NT2/D1 (cell line): ENCODE data around the gene ALG14.

ENCODE experiments used
- SUZ12 ChIP-seq: IDR thresholded peaks from 2 replicates; pipeline ENCODE4 v1.6.1; 2011; ENCODE audit not compliant: insufficient read length, insufficient read depth; ENCODE audit errors: extremely low read depth
- ZNF274 ChIP-seq: IDR thresholded peaks from 2 replicates; pipeline ENCODE4 v1.6.1; 2011; ENCODE audit warnings: mild to moderate bottlenecking, low read depth, low read length

DNA sequence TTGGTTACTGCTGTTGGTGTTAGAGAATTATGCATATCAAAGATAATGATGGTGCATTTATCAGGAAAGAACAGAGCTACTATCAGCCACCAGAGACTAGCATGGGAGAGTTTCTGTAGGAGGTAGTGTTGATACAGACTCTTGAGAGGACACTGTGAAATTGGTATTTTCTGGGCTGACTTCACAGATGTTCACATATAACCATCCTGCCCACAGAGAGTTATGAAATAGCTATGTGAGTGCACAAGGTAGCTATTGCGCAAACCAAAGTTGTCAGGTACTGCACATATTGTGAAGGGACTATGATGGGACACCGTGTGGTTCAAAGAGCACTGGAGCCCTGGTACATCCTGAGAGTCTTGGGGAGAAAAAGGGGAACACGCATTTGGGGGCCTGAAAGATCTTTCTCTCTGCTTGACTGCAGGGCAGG, 43.0 kb upstream of the ALG14 start:
- no peak for TF ChIP-seq ZNF274
- TF ChIP-seq SUZ12, result no peak
